HCT116 (cell line): ENCODE results near the gene SLC6A6. TPM values are rescaled to one million over a fixed set of nuclear protein-coding genes. Genes with fewer than 3 reads are reported as not detected.

Source experiments
- ATAC-seq: fragments of 200-7000 bp; cut with Tn5 transposase; 2 replicates; pipeline ENCODE4 v1.9.1; 2020; ENCODE audit warnings: mild to moderate bottlenecking, moderate library complexity
- BruUV-seq: library from RNA; stranded (reverse); fragments of 400-500 nt; replicated peaks from 2 replicates; lab custom pipeline; 2021; lab: Mats Ljungman, UMichigan
- CTCF ChIA-PET: fragments of 300-600 bp; sonication (Branson Sonifier 250); formaldehyde crosslinking; loops from one replicate; lab custom pipeline; 2021; ENCODE audit warnings: antibody characterized with exemption; lab: Charles Lee
- POLR2A ChIA-PET: fragments of 300-600, 350-600 bp; sonication (Branson Sonifier 250); formaldehyde crosslinking; loops from one replicate; lab custom pipeline; 2021; ENCODE audit warnings: antibody characterized with exemption; lab: Charles Lee
- RAD21 ChIA-PET, 2 experiments: fragments of 300-600 bp; sonication (Branson Sonifier 250); formaldehyde crosslinking; loops; one replicate each; lab custom pipeline; 2023; ENCODE audit warnings: low total read pairs in 2 of 2; ENCODE audit not compliant: uncharacterized antibody in 2 of 2, unreplicated experiment in 2 of 2, low non-redundant PET in 1 of 2; lab: Charles Lee
- DNase-seq: peaks from one replicate; pipeline ENCODE4 v3.0.0-alpha.2; 2010; ENCODE audit warnings: low read depth, low spot score
- H2AFZ ChIP-seq: fragments of 200-600 bp; shearing (Covaris generic), sonication (generic); 2 replicates; pipeline ENCODE4 v1.6.1; 2017; ENCODE audit warnings: low read depth, mixed run types, mixed read lengths, antibody characterized with exemption, low read length; ENCODE audit not compliant: poor library complexity, severe bottlenecking
- H3K27ac ChIP-seq: 2 replicates; pipeline ENCODE4 v1.5.1; 2012; ENCODE audit warnings: low read depth, low read length
- H3K27me3 ChIP-seq: fragments of 200-600 bp; sonication (generic); 2 replicates; pipeline ENCODE4 v1.6.1; 2016; ENCODE audit warnings: mixed run types, low read length, mixed read lengths; ENCODE audit not compliant: insufficient read depth
- H3K36me3 ChIP-seq, 2 experiments: fragments of 200-500 bp in 1 of 2; fragments of 200-600 bp in 1 of 2; sonication (Bioruptor generic) in 1 of 2; sonication (generic) in 1 of 2; 2 replicates each; pipeline versions ENCODE4 v1.5.1 to v1.6.1; 2014 to 2016; ENCODE audit warnings: low read length in 2 of 2, inconsistent platforms in 1 of 2, mixed read lengths in 1 of 2, mixed run types in 1 of 2; ENCODE audit not compliant: insufficient read depth in 2 of 2, control insufficient read depth in 1 of 2
- H3K4me1 ChIP-seq, 2 experiments: fragments of 200-600 bp in 1 of 2; sonication (generic) in 1 of 2; 2 replicates each; pipeline versions ENCODE4 v1.5.1 to v1.6.1; 2012 to 2017; ENCODE audit warnings: low read length in 2 of 2, inconsistent platforms in 1 of 2, mild to moderate bottlenecking in 1 of 2, mixed read lengths in 1 of 2, mixed run types in 1 of 2, moderate library complexity in 1 of 2; ENCODE audit not compliant: insufficient read depth in 2 of 2, control insufficient read depth in 1 of 2
- H3K4me2 ChIP-seq: fragments of 200-600 bp; sonication (generic); 2 replicates; pipeline ENCODE4 v1.6.1; 2017; ENCODE audit warnings: mixed run types, low read length, mixed read lengths
- H3K4me3 ChIP-seq, 2 experiments: fragments of 200-600 bp in 1 of 2; sonication (generic) in 1 of 2; replicated peaks in 1 of 2; 2 replicates each; pipeline ENCODE4 v1.5.1; 2011 to 2016; ENCODE audit warnings: low read length in 2 of 2, control low read depth in 1 of 2, low read depth in 1 of 2, mild to moderate bottlenecking in 1 of 2, mixed read lengths in 1 of 2, mixed run types in 1 of 2
- H3K79me2 ChIP-seq: fragments of 200-600 bp; sonication (generic); 2 replicates; pipeline ENCODE4 v1.6.1; 2017; ENCODE audit warnings: mild to moderate bottlenecking, mixed run types, low read length, moderate library complexity, mixed read lengths; ENCODE audit not compliant: insufficient read depth
- H3K9ac ChIP-seq: fragments of 200-600 bp; sonication (generic); 2 replicates; pipeline ENCODE4 v1.6.1; 2016; ENCODE audit warnings: low read length, mixed read lengths
- H3K9me2 ChIP-seq: fragments of 200-600 bp; sonication (generic), shearing (Covaris generic); 2 replicates; pipeline ENCODE4 v1.6.1; 2017; ENCODE audit warnings: mixed run types, mild to moderate bottlenecking, moderate library complexity; ENCODE audit not compliant: insufficient read depth
- H3K9me3 ChIP-seq, 2 experiments: fragments of 200-500 bp in 1 of 2; fragments of 200-600 bp in 1 of 2; sonication (Bioruptor generic) in 1 of 2; sonication (generic) in 1 of 2; 2 replicates each; pipeline ENCODE4 v1.6.1; 2014 to 2017; ENCODE audit warnings: low read length in 2 of 2, mixed read lengths in 2 of 2, inconsistent platforms in 1 of 2, low read depth in 1 of 2, mild to moderate bottlenecking in 1 of 2, mixed run types in 1 of 2, moderate library complexity in 1 of 2; ENCODE audit not compliant: control insufficient read depth in 1 of 2, insufficient read depth in 1 of 2
- H4K20me1 ChIP-seq: fragments of 200-600 bp; sonication (generic), shearing (Covaris generic); 2 replicates; pipeline ENCODE4 v1.6.1; 2017; ENCODE audit warnings: mixed run types, mild to moderate bottlenecking, moderate library complexity; ENCODE audit not compliant: insufficient read depth
- ATF3 ChIP-seq: IDR thresholded peaks from 2 replicates; pipeline ENCODE4 v1.6.1; 2012
- EGR1 ChIP-seq: IDR thresholded peaks from 2 replicates; pipeline ENCODE4 v1.6.1; 2012; ENCODE audit warnings: low read depth
- EZH2phosphoT487 ChIP-seq: fragments of 200-600 bp; IDR thresholded peaks from 2 replicates; pipeline ENCODE4 v1.6.1; 2018; ENCODE audit warnings: antibody characterized with exemption, borderline replicate concordance
- POLR2A ChIP-seq: IDR thresholded peaks from 2 replicates; pipeline ENCODE4 v1.7.0; 2011; ENCODE audit warnings: borderline replicate concordance; ENCODE audit not compliant: insufficient read depth, insufficient read length; ENCODE audit errors: extremely low read depth
- REST ChIP-seq: IDR thresholded peaks from 2 replicates; pipeline ENCODE4 v1.6.1; 2012; ENCODE audit warnings: low read depth
- SIN3A ChIP-seq: IDR thresholded peaks from 2 replicates; pipeline ENCODE4 v1.6.1; 2012; ENCODE audit warnings: low read depth
- SRF ChIP-seq: IDR thresholded peaks from 2 replicates; pipeline ENCODE4 v1.6.1; 2012; ENCODE audit warnings: low read depth
- ZBTB33 ChIP-seq: IDR thresholded peaks from 2 replicates; pipeline ENCODE4 v1.6.1; 2011; ENCODE audit warnings: mild to moderate bottlenecking, low read length, moderate library complexity; ENCODE audit not compliant: insufficient replicate concordance; ENCODE audit errors: extremely low read depth
- ZFX ChIP-seq: fragments of 450-650 bp; IDR thresholded peaks from 2 replicates; pipeline ENCODE4 v1.6.1; 2017
- intact Hi-C: fragments of 100-400 bp; cut with micrococcal nuclease; formaldehyde crosslinking; loops from 2 replicates; pipeline ENCODE4 v1.10.0; 2022
- total RNA-seq: library from RNA; stranded (reverse); gene quantifications from one replicate; pipeline ENCODE4 v1.2.1, GENCODE V29; 2021; ENCODE audit not compliant: unreplicated experiment

SLC6A6 gene
- total RNA-seq, 1 experiment from 2014 or later: 36.3 TPM

- Histone ChIP-seq H3K4me1 (peaks cover 8 to 12% of the 10 kb centered on the region in 2 experiments), H2AFZ (no peak overlapping the region), H3K9me3 (no peaks in the 10 kb centered on the region), H3K4me3 (no peak overlapping the region), H3K4me2 (no peak overlapping the region), H3K9ac (no peak overlapping the region), H3K9me2 (no peaks in the 10 kb centered on the region), H3K36me3 (no peaks in the 10 kb centered on the region), H4K20me1 (no peaks in the 10 kb centered on the region), H3K27me3 (no peaks in the 10 kb centered on the region), H3K27ac (no peak overlapping the region), H3K79me2 (no peaks in the 10 kb centered on the region)
- CTCF ChIA-PET: no interaction called here
- DNase-seq (no peak), ATAC-seq (no peak)
- BruUV-seq: no TSS peak
- RAD21 ChIA-PET: no interaction called here
- intact Hi-C loops: no loop called here
- POLR2A ChIA-PET: no interaction called here
- TF ChIP-seq ATF3: no peak
Measured at GRCh38 chr3:14520149-14520548, 117.7 kb downstream of the SLC6A6 start.

GRCh38 chr3:14520967-14521366 lies 118.6 kb downstream of the SLC6A6 start:
- RAD21 ChIA-PET: no interaction called here
- POLR2A ChIA-PET: no interaction called here
- Histone ChIP-seq H3K36me3 (no peaks in the 10 kb centered on the region), H3K79me2 (no peaks in the 10 kb centered on the region), H4K20me1 (no peaks in the 10 kb centered on the region), H3K9me3 (no peaks in the 10 kb centered on the region), H3K27ac (no peak overlapping the region), H3K4me3 (no peak overlapping the region), H3K9ac (no peak overlapping the region), H3K4me1 (peaks cover 8 to 12% of the 10 kb centered on the region in 2 experiments), H3K27me3 (no peaks in the 10 kb centered on the region), H3K4me2 (no peak overlapping the region), H3K9me2 (no peaks in the 10 kb centered on the region), H2AFZ (no peak overlapping the region)
- intact Hi-C loops: no loop called here
- TF ChIP-seq EGR1: no peak
- no peak for ATAC-seq
- CTCF ChIA-PET: no interaction called here
- DNase-seq: no peak
- BruUV-seq: no TSS peak

GRCh38 chr3:14521611-14522010 lies 119.2 kb downstream of the SLC6A6 start:
- H3K9me2 ChIP-seq: no peaks in the 10 kb centered on the region
- H3K79me2 ChIP-seq: no peaks in the 10 kb centered on the region
- DNase-seq (no peak), ATAC-seq (no peak)
- no peak overlapping the region for H2AFZ ChIP-seq
- H3K4me3 ChIP-seq: no peak overlapping the region
- peaks cover 8 to 12% of the 10 kb centered on the region in 2 experiments for H3K4me1 ChIP-seq
- H3K27me3 ChIP-seq: no peaks in the 10 kb centered on the region
- intact Hi-C loops: no loop called here
- no TSS peak for BruUV-seq
- H4K20me1 ChIP-seq: no peaks in the 10 kb centered on the region
- no peaks in the 10 kb centered on the region for H3K36me3 ChIP-seq
- RAD21 ChIA-PET: no interaction called here
- H3K27ac ChIP-seq: no peak overlapping the region
- no peaks in the 10 kb centered on the region for H3K9me3 ChIP-seq
- no peak overlapping the region for H3K4me2 ChIP-seq
- CTCF ChIA-PET: no interaction called here
- POLR2A ChIA-PET: no interaction called here
- no peak overlapping the region for H3K9ac ChIP-seq
- TF ChIP-seq EZH2phosphoT487 (no peak), ZFX (no peak), ZBTB33 (no peak), REST (no peak), SIN3A (no peak), POLR2A (no peak), SRF (no peak)
